HG03558 (cell line): ENCODE results near the gene CTLA4.

Source experiments
- ATAC-seq: cut with Tn5 transposase; IDR thresholded peaks from one replicate; pipeline ENCODE4 v1.9.1; 2021; ENCODE audit warnings: moderate number of reproducible peaks; ENCODE audit not compliant: unreplicated experiment; ENCODE audit errors: extremely low read depth

CTLA4 gene

GRCh38 chr2:203918839-203919238, 51.3 kb downstream of the CTLA4 start:
- no peak for ATAC-seq
